H1 (cell line): ENCODE measurements around the gene FSTL4. TPM values are rescaled to one million over a fixed set of nuclear protein-coding genes. Genes with fewer than 3 reads are reported as not detected.

Experiments
- CTCF ChIA-PET: fragments of 300-600 bp; sonication (Branson Sonifier 250); formaldehyde crosslinking; loops from one replicate; lab custom pipeline; 2021; ENCODE audit not compliant: partially characterized antibody; lab: Charles Lee
- POLR2A ChIA-PET: fragments of 300-600 bp; sonication (Branson Sonifier 250); formaldehyde crosslinking; loops from one replicate; lab custom pipeline; 2021; ENCODE audit warnings: inconsistent platforms; ENCODE audit not compliant: partially characterized antibody; lab: Charles Lee
- DNase-seq, 2 experiments: peaks; one replicate each; pipeline versions ENCODE4 v3.0.0 to v3.0.0-alpha.2; 2010 to 2022; ENCODE audit warnings: low spot score in 2 of 2, low read depth in 1 of 2, mixed read lengths in 1 of 2
- FAIRE-seq: peaks from 2 replicates; lab custom pipeline; 2011; peaks lifted over from hg19 to GRCh38; lab: Jason Lieb, UNC
- H2AFZ ChIP-seq: 2 replicates; pipeline ENCODE4 v1.8.1; 2012; ENCODE audit warnings: low read length, inconsistent platforms
- H2AK5ac ChIP-seq: 2 replicates; pipeline ENCODE4 v1.6.1; 2013; ENCODE audit warnings: low read depth, low read length
- H2BK120ac ChIP-seq: replicated peaks from 2 replicates; pipeline ENCODE3; 2013; ENCODE audit warnings: low read depth, low read length, inconsistent platforms
- H2BK12ac ChIP-seq: 2 replicates; pipeline ENCODE4 v1.6.1; 2013; ENCODE audit warnings: low read depth, low read length
- H2BK15ac ChIP-seq: 2 replicates; pipeline ENCODE4 v1.6.1; 2013; ENCODE audit warnings: low read length
- H2BK20ac ChIP-seq: 2 replicates; pipeline ENCODE4 v1.6.1; 2013; ENCODE audit warnings: low read length
- H2BK5ac ChIP-seq: 2 replicates; pipeline ENCODE4 v1.6.1; 2013; ENCODE audit warnings: low read depth, low read length
- H3K14ac ChIP-seq: 2 replicates; pipeline ENCODE4 v1.6.1; 2013; ENCODE audit warnings: inconsistent platforms; ENCODE audit not compliant: insufficient read length
- H3K18ac ChIP-seq: 2 replicates; pipeline ENCODE4 v1.6.1; 2013; ENCODE audit warnings: low read length; ENCODE audit errors: extremely low read depth
- H3K23ac ChIP-seq: 2 replicates; pipeline ENCODE4 v1.6.1; 2013; ENCODE audit warnings: inconsistent platforms; ENCODE audit not compliant: insufficient read length
- H3K23me2 ChIP-seq: 2 replicates; pipeline ENCODE4 v1.6.1; 2013; ENCODE audit warnings: low read depth, low read length
- H3K27ac ChIP-seq: 2 replicates; pipeline ENCODE4 v1.6.1; 2011; ENCODE audit warnings: low read depth, low read length, inconsistent platforms
- H3K27me3 ChIP-seq, 4 experiments: replicated peaks in 1 of 4; 1 replicate in 1 of 4; 2 replicates in 3 of 4; pipeline versions ENCODE4 v1.6.1 to v1.8.1; 2011 to 2013; ENCODE audit warnings: low read length in 3 of 4, mild to moderate bottlenecking in 3 of 4, inconsistent platforms in 2 of 4, mixed read lengths in 2 of 4, moderate library complexity in 1 of 4; ENCODE audit not compliant: control insufficient read depth in 3 of 4, insufficient read depth in 3 of 4; ENCODE audit errors: extremely low read depth in 1 of 4
- H3K36me3 ChIP-seq, 4 experiments: 2 replicates each; pipeline versions ENCODE4 v1.6.1 to v1.8.1; 2011 to 2013; ENCODE audit warnings: mild to moderate bottlenecking in 4 of 4, low read length in 3 of 4, moderate library complexity in 2 of 4, control low read depth in 1 of 4, inconsistent platforms in 1 of 4; ENCODE audit not compliant: insufficient read depth in 4 of 4, control insufficient read depth in 2 of 4
- H3K4ac ChIP-seq: replicated peaks from 2 replicates; pipeline ENCODE3; 2013; ENCODE audit warnings: low read length, low read depth, mixed read lengths, inconsistent platforms; ENCODE audit not compliant: insufficient read length
- H3K4me1 ChIP-seq, 4 experiments: replicated peaks in 1 of 4; 1 replicate in 1 of 4; 2 replicates in 3 of 4; pipeline versions ENCODE4 v1.6.1 to v1.8.1; 2011 to 2013; ENCODE audit warnings: low read length in 3 of 4, inconsistent platforms in 2 of 4, mixed read lengths in 1 of 4; ENCODE audit not compliant: insufficient read depth in 4 of 4, control insufficient read depth in 3 of 4
- H3K4me2 ChIP-seq, 2 experiments: 2 replicates each; pipeline versions ENCODE4 v1.6.1 to v1.8.1; 2011 to 2013; ENCODE audit warnings: low read depth in 2 of 2, low read length in 2 of 2, control low read depth in 1 of 2, inconsistent platforms in 1 of 2, mild to moderate bottlenecking in 1 of 2; ENCODE audit not compliant: insufficient read depth in 1 of 2
- H3K4me3 ChIP-seq, 4 experiments: fragments of 200-600, 300-600 bp in 1 of 4; sonication (generic), shearing (Covaris generic), sonication (Bioruptor Twin) in 1 of 4; 2 replicates each; pipeline versions ENCODE4 v1.5.1 to v1.8.1; 2011 to 2016; ENCODE audit warnings: low read length in 4 of 4, low read depth in 3 of 4, control low read depth in 2 of 4, inconsistent platforms in 2 of 4, mild to moderate bottlenecking in 2 of 4, mixed read lengths in 1 of 4, moderate library complexity in 1 of 4; ENCODE audit not compliant: insufficient read depth in 2 of 4; ENCODE audit errors: extremely low read depth in 1 of 4
- H3K56ac ChIP-seq: replicated peaks from 2 replicates; pipeline ENCODE3; 2013; ENCODE audit warnings: low read depth, mild to moderate bottlenecking, mixed read lengths, low read length, inconsistent platforms; ENCODE audit not compliant: insufficient read length
- H3K79me1 ChIP-seq: 2 replicates; pipeline ENCODE4 v1.6.1; 2013; ENCODE audit warnings: low read depth, low read length, control low read depth
- H3K79me2 ChIP-seq, 2 experiments: 2 replicates each; pipeline versions ENCODE4 v1.6.1 to v1.8.1; 2012 to 2013; ENCODE audit warnings: low read length in 2 of 2, mild to moderate bottlenecking in 2 of 2, inconsistent platforms in 1 of 2; ENCODE audit not compliant: insufficient read depth in 2 of 2, control insufficient read depth in 1 of 2
- H3K9ac ChIP-seq, 4 experiments: replicated peaks in 1 of 4; 1 replicate in 1 of 4; 2 replicates in 3 of 4; pipeline versions ENCODE4 v1.6.1 to v1.8.1; 2011 to 2013; ENCODE audit warnings: low read depth in 3 of 4, low read length in 3 of 4, control low read depth in 2 of 4, mild to moderate bottlenecking in 2 of 4, moderate library complexity in 2 of 4, inconsistent platforms in 1 of 4; ENCODE audit errors: extremely low read depth in 1 of 4
- H3K9me3 ChIP-seq, 2 experiments: 2 replicates each; pipeline versions ENCODE4 v1.6.1 to v1.8.1; 2012 to 2013; ENCODE audit warnings: mild to moderate bottlenecking in 2 of 2, moderate library complexity in 2 of 2, control low read depth in 1 of 2, inconsistent platforms in 1 of 2, low read depth in 1 of 2, low read length in 1 of 2, mixed read lengths in 1 of 2; ENCODE audit not compliant: insufficient read depth in 2 of 2
- H4K20me1 ChIP-seq, 2 experiments: replicated peaks in 1 of 2; 2 replicates each; pipeline versions ENCODE3 to v1.8.1; 2011 to 2013; ENCODE audit warnings: inconsistent platforms in 2 of 2, low read length in 2 of 2, mild to moderate bottlenecking in 1 of 2; ENCODE audit not compliant: insufficient read depth in 2 of 2, control insufficient read depth in 1 of 2
- H4K5ac ChIP-seq: 2 replicates; pipeline ENCODE4 v1.6.1; 2013; ENCODE audit warnings: low read length, low read depth, mixed read lengths, inconsistent platforms; ENCODE audit not compliant: insufficient read length
- H4K8ac ChIP-seq: 2 replicates; pipeline ENCODE4 v1.8.0; 2013; ENCODE audit warnings: mild to moderate bottlenecking, moderate library complexity, low read length, inconsistent platforms; ENCODE audit not compliant: insufficient read depth; ENCODE audit errors: extremely low read depth
- H4K91ac ChIP-seq: replicated peaks from 2 replicates; pipeline ENCODE3; 2013; ENCODE audit warnings: low read length, mixed read lengths, inconsistent platforms; ENCODE audit not compliant: insufficient read length
- KDM4A ChIP-seq: IDR thresholded peaks from one replicate; pipeline ENCODE4 v1.7.1; 2012; ENCODE audit warnings: low read depth, mild to moderate bottlenecking, moderate library complexity, low read length, inconsistent platforms; ENCODE audit not compliant: severe bottlenecking
- POU5F1 ChIP-seq: IDR thresholded peaks from 2 replicates; pipeline ENCODE4 v1.6.1; 2011; ENCODE audit warnings: low read depth, mild to moderate bottlenecking, low read length, moderate library complexity
- SRF ChIP-seq: IDR thresholded peaks from 2 replicates; pipeline ENCODE4 v1.6.1; 2011; ENCODE audit warnings: mild to moderate bottlenecking, low read depth, low read length, moderate library complexity
- WGBS, 2 experiments: shearing (Covaris generic) in 1 of 2; methylation state at CpG; one replicate each; pipeline versions ENCODE4 v1.1.6 to v1.1.7; 2013 to 2015; ENCODE audit warnings: low lambda C conversion rate in 2 of 2, mixed read lengths in 2 of 2, inconsistent platforms in 1 of 2, low coverage in 1 of 2, missing lambda C conversion rate in 1 of 2; ENCODE audit not compliant: insufficient replicate concordance in 2 of 2, insufficient coverage in 1 of 2, insufficient read length in 1 of 2; ENCODE audit errors: extremely low coverage in 1 of 2, missing lambda C conversion rate in 1 of 2; 5-methylcytosine and 5-hydroxymethylcytosine counted together
- polyA plus RNA-seq, 7 experiments: library from polyadenylated mRNA; depleted of rRNA in 3 of 7; stranded (reverse) in 5 of 7; unstranded in 2 of 7; fragments of >200 nt in 5 of 7; fragments of 200-250 nt in 2 of 7; gene quantifications; 1 replicate in 5 of 7; 2 replicates in 1 of 7; 4 replicates in 1 of 7; pipeline versions ENCODE4 v1.2.1 to v1.2.3, GENCODE V29; 2011 to 2013; ENCODE audit warnings: missing spikeins in 2 of 7, mixed read lengths in 2 of 7
- total RNA-seq: library from RNA; stranded (reverse); fragmentation: NEBNext Ultra II Directional; extraction: Animal tissue kit (Norgen Biotek cat#: 25700); gene quantifications from 2 replicates; pipeline ENCODE4 v1.2.1, GENCODE V29; 2021

Gene FSTL4
- total and polyA plus RNA-seq, 2 of the 8 experiments (the other 6 are each of a cell fraction or from before 2014, with no cell fraction given): 3.1 to 4.1 TPM

DNA sequence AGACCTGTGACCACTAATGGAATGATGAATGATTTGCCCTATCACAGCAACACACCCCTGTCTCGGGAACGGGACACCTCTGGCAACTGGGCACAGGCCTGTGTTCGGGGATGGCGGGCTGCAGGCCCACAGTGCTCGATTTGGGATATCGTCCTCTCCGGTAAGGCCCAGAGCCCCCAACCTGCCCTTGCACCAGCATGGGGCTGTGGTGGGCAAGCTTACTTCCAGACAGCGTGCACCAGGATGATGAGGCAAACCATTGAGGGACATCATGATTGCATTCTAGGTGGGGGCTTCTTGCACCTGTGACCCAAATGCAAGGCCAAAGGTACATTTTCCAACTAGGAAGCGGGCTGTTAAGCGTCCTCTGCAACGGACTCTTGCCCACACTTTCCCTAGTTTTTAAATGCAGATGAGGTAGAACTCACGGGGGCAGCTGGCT, 275.4 kb downstream of the FSTL4 start:
- no peak for DNase-seq
- Histone ChIP-seq H2BK5ac (no peak overlapping the region), H2BK15ac (no peak overlapping the region; the same call in 1 of the 2 replicates), H3K14ac (no peak overlapping the region), H3K23me2 (no peaks in the 10 kb centered on the region), H3K9ac (no peak overlapping the region), H3K27ac (no peak overlapping the region), H2BK120ac (no peak overlapping the region), H4K91ac (no peak overlapping the region), H3K4ac (no peak overlapping the region), H3K9me3 (no peaks in the 10 kb centered on the region), H4K8ac (no peak overlapping the region), H3K23ac (no peak overlapping the region), H4K20me1 (no peaks in the 10 kb centered on the region), H3K27me3 (no peaks in the 10 kb centered on the region; a peak in 1 of 7 replicates), H4K5ac (no peak overlapping the region), H2BK12ac (no peak overlapping the region), H3K36me3 (no peaks in the 10 kb centered on the region), H3K4me1 (peaks cover 0 to 23% (median 6%) of the 10 kb centered on the region in 4 experiments), H2AK5ac (no peak overlapping the region), H3K56ac (no peak overlapping the region), H2AFZ (no peak overlapping the region), H3K79me2 (no peaks in the 10 kb centered on the region), H3K4me2 (no peak overlapping the region), H2BK20ac (no peak overlapping the region), H3K79me1 (no peaks in the 10 kb centered on the region), H3K4me3 (no peak overlapping the region), H3K18ac (no peak overlapping the region)
- TF ChIP-seq SRF: no peak
- no peak for TF ChIP-seq KDM4A
- no peak for TF ChIP-seq POU5F1
- POLR2A ChIA-PET: no interaction called here
- 92% methylated on average over 11 of the region's 12 CpGs; no CpG with 5 or more reads in 1 of the 2 experiments for WGBS, 2 experiments
- no peak for FAIRE-seq
- CTCF ChIA-PET: interaction anchor here (1.3 to 7.5 kb wide), 4 partner anchors 9 to 332 kb away, joined by 3 to 50 read pairs (median 4); no protein-coding TSS in a partner anchor
